T-cell (primary cell): ENCODE measurements around the gene UBE2D3. TPM values are rescaled to one million over a fixed set of nuclear protein-coding genes. Genes with fewer than 3 reads are reported as not detected.
A peak's percentile ranks its signal among the peaks of the same experiment; 100 is the strongest.

Source experiments
- ATAC-seq, 4 experiments: fragments of 200-7000 bp in 3 of 4; fragments of 150-1000 bp in 1 of 4; cut with Tn5 transposase; replicated peaks in 1 of 4; 1 replicate in 3 of 4; 2 replicates in 1 of 4; pipeline ENCODE4 v1.10.0; 2021; ENCODE audit warnings: moderate library complexity in 3 of 4, mild to moderate bottlenecking in 2 of 4, moderate number of reproducible peaks in 1 of 4
- CTCF ChIA-PET, 2 donors: fragments of 300-600 bp; sonication (Branson Sonifier 250); formaldehyde crosslinking; loops; one replicate each; lab custom pipeline; 2022; ENCODE audit warnings: antibody characterized with exemption in 2 of 2; lab: Charles Lee
- POLR2A ChIA-PET, 2 donors: fragments of 300-600 bp; sonication (Branson Sonifier 250); formaldehyde crosslinking; loops; one replicate each; lab custom pipeline; 2022; ENCODE audit warnings: antibody characterized with exemption in 2 of 2; lab: Charles Lee
- DNase-seq, 35 experiments: peaks; one replicate each; pipeline versions ENCODE4 v3.0.0 to v3.0.0-alpha.2; 2013 to 2023
- H3K27ac ChIP-seq: one replicate; pipeline ENCODE4 v1.5.1; 2013; ENCODE audit warnings: low read length
- H3K27me3 ChIP-seq, 2 experiments: replicated peaks in 1 of 2; 1 replicate in 1 of 2; 2 replicates in 1 of 2; pipeline versions ENCODE4 v1.6.1 to v1.7.0; 2013; ENCODE audit warnings: low read length in 1 of 2, mixed read lengths in 1 of 2; ENCODE audit not compliant: control insufficient read depth in 2 of 2, insufficient read depth in 2 of 2; ENCODE audit errors: extremely low read depth in 1 of 2
- H3K36me3 ChIP-seq, 2 donors: 1 replicate in 1 of 2; 2 replicates in 1 of 2; pipeline versions ENCODE4 v1.6.1 to v1.7.0; 2013; ENCODE audit warnings: low read length in 1 of 2; ENCODE audit not compliant: control insufficient read depth in 2 of 2, insufficient read depth in 1 of 2; ENCODE audit errors: extremely low read depth in 1 of 2
- H3K4me1 ChIP-seq, 2 experiments: 1 replicate in 1 of 2; 2 replicates in 1 of 2; pipeline versions ENCODE4 v1.6.1 to v1.7.0; 2013; ENCODE audit warnings: low read length in 2 of 2, mixed read lengths in 1 of 2; ENCODE audit not compliant: insufficient read depth in 2 of 2, control insufficient read depth in 1 of 2; ENCODE audit errors: extremely low read depth in 1 of 2
- H3K4me3 ChIP-seq, 2 donors: 1 replicate in 1 of 2; 2 replicates in 1 of 2; pipeline versions ENCODE4 v1.5.1 to v1.7.0; 2013; ENCODE audit warnings: mild to moderate bottlenecking in 2 of 2, low read length in 1 of 2, moderate library complexity in 1 of 2; ENCODE audit not compliant: control insufficient read depth in 1 of 2; ENCODE audit errors: extremely low read depth in 1 of 2
- H3K9me3 ChIP-seq: 2 replicates; pipeline ENCODE4 v1.7.0; 2013
- H3K27ac Mint-ChIP-seq, 2 donors: one replicate each; pipeline ENCODE4 v1.8.0; 2020 to 2021; ENCODE audit warnings: mild to moderate bottlenecking in 2 of 2, mixed read lengths in 2 of 2
- H3K27me3 Mint-ChIP-seq, 2 donors: one replicate each; pipeline ENCODE4 v1.8.0; 2021 to 2022; ENCODE audit warnings: mixed read lengths in 2 of 2
- H3K36me3 Mint-ChIP-seq: one replicate; pipeline ENCODE4 v1.8.0; 2021; ENCODE audit warnings: mixed read lengths
- H3K4me1 Mint-ChIP-seq, 3 donors: one replicate each; pipeline ENCODE4 v1.8.0; 2020 to 2022; ENCODE audit warnings: mixed read lengths in 3 of 3, mild to moderate bottlenecking in 1 of 3
- H3K4me3 Mint-ChIP-seq, 3 donors: one replicate each; pipeline ENCODE4 v1.8.0; 2020 to 2022; ENCODE audit warnings: mild to moderate bottlenecking in 3 of 3, mixed read lengths in 3 of 3, moderate library complexity in 3 of 3
- H3K9me3 Mint-ChIP-seq, 3 donors: one replicate each; pipeline ENCODE4 v1.8.0; 2020 to 2022; ENCODE audit warnings: mixed read lengths in 3 of 3
- WGBS: methylation state at CpG from one replicate; pipeline ENCODE4 v1.1.5; 2013; ENCODE audit warnings: missing lambda C conversion rate; ENCODE audit not compliant: insufficient coverage; 5-methylcytosine and 5-hydroxymethylcytosine counted together
- total RNA-seq, 35 experiments: library from RNA in 6 of 35; stranded (reverse) in 6 of 35; fragments of 120-200 nt in 1 of 35; gene quantifications; one replicate each; pipeline versions ENCODE4 v1.2.1 to v1.2.4 and lab custom pipeline; 2013 to 2026

UBE2D3 gene
- total RNA-seq, 5 donors from 2014 or later (not counting 1 experiment from before 2014, with no cell fraction given), result 274 to 487 (median 289) TPM

DNA sequence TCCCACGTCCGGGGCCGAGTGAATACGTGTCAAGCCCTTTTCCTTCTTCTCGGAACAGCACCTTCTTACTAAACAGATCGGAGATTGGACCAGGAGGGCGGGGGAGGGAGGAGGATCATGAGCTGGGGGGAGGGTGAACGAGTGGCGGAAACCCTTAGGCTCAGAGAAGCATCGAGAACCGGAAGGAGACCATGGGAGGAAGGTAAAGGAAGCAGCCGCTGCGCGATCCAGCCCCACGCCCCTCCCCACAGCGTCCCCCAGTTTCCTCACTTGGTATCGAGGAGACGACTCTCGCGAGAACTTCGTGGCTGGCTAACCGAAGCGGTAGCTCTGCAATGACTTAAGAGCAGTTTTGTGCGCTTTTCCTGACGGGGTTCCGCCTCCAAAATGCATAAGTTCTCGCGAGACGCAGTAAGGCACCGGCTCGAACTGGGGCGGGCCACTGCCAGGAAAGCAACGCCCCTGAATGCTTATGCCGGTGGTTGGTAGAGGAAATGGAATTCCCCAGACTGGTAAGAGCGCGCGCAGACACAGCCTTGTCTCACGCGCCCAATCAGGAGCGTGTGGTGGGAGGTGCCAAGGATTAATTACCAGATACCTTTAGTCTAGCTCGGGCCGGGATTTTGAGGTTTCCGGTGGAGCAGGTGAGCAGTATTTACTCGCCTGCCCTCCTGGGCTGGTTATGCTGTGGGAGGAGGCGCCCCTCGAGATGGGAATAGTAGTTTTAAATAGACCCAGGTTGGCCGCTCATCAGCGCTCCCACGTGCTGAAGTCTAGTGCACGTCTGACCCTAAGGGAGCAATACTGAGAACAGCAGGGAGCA, 534 bp upstream of the UBE2D3 start:
- H3K36me3 Mint-ChIP-seq, result peaks cover 7% of the 10 kb centered on the region
- H3K27me3 Mint-ChIP-seq, result no peaks in the 10 kb centered on the region
- no peaks in the 10 kb centered on the region for H3K9me3 Mint-ChIP-seq
- Histone ChIP-seq H3K9me3 (no peaks in the 10 kb centered on the region), H3K4me1 (peaks cover 7 to 27% of the 10 kb centered on the region in 2 experiments), H3K27ac (peak overlapping the region; percentile 99), H3K4me3 (peak overlapping the region; percentile 93 to 100), H3K27me3 (no peaks in the 10 kb centered on the region), H3K36me3 (peaks cover 0 to 4% of the 10 kb centered on the region in 2 donors)
- ChIA-PET POLR2A (interaction anchor here (0.5 to 2.8 kb wide), 30 partner anchors 10 to 393 kb away, joined by 3 to 65 read pairs (median 5); partner anchors contain the start of genes CISD2 (in 2 of the 2), MANBA (in 2 of the 2) and BDH2 (in 1 of the 2)), CTCF (interaction anchor here (0.5 to 2.8 kb wide), 22 partner anchors 9 to 397 kb away, joined by 3 to 36 read pairs (median 4); partner anchors contain the start of genes BDH2 (in 1 of the 2), CISD2 (in 1 of the 2), MANBA (in 1 of the 2) and SLC9B1 (in 1 of the 2))
- no peak overlapping the region for H3K4me3 Mint-ChIP-seq
- no peak overlapping the region for H3K27ac Mint-ChIP-seq
- H3K4me1 Mint-ChIP-seq, result peaks cover 34 to 36% (median 35%) of the 10 kb centered on the region in 3 donors
- ATAC-seq, result peak; percentile 73 to 78 (median 76)
- DNase-seq, result peak; percentile 91 to 100 (median 100)
- under 1% methylated on average over 36 of the region's 50 CpGs for WGBS

DNA sequence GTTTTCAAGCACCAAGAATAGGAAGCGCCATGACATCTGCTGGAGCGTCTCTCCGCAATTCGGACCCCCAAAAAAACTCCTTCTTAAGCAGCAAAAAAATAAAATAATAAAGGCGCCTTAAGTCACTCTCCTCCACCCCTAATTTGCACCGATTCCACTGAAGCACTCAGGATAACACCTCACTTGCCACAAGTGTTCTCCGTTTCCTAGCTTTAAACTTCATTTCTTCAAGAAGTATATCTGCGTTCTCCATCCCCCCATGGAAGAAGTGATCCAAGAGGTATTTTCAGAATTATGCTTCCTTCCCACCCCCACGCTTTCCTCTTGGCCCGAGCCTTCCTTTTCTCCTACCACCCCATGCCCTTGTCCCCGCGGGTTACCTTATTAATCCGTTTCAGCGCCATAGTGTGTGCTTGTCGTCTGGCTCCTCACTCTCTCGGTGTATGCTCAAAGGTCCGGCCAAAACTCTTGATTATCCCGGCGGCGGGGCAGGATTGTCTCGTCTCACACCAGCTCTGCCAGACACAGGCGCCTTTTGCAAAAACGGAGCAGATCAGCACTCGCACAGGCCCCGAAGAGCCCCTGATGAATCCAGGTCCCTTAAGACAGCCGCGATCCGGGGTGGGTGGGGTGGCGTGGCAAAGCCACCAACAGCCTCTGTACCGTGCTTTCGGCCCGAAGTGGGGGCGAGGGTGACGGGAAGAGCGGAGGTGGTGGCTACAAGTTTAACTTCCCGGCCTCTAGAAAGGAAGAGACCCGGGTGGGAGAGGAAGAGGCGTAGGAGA, 1.1 kb downstream of the UBE2D3 start:
- Histone ChIP-seq H3K4me1 (peaks cover 7 to 42% of the 10 kb centered on the region in 2 experiments), H3K9me3 (no peaks in the 10 kb centered on the region), H3K27me3 (no peaks in the 10 kb centered on the region), H3K36me3 (peaks cover 0 to 4% of the 10 kb centered on the region in 2 donors), H3K4me3 (peak overlapping the region; percentile 93 to 100), H3K27ac (peak overlapping the region; percentile 99)
- peaks cover 13% of the 10 kb centered on the region for H3K36me3 Mint-ChIP-seq
- no peak overlapping the region for H3K27ac Mint-ChIP-seq
- H3K4me1 Mint-ChIP-seq, result peaks cover 43 to 47% (median 45%) of the 10 kb centered on the region in 3 donors
- ATAC-seq (no peak), DNase-seq (no peak)
- ChIA-PET CTCF (interaction anchor here (0.7 to 1.7 kb wide), 4 partner anchors 9 to 65 kb away, joined by 3 read pairs; partner anchors contain the start of gene MANBA (in 1 of the 2)), POLR2A (interaction anchor here (0.6 to 3.2 kb wide), 16 partner anchors 9 to 481 kb away, joined by 3 to 65 read pairs (median 10); partner anchors contain the start of genes CISD2 (in 1 of the 2), MANBA (in 1 of the 2) and SLC39A8 (in 1 of the 2))
- no peaks in the 10 kb centered on the region for H3K27me3 Mint-ChIP-seq
- WGBS, result 0% methylated on average over 32 of the region's 38 CpGs
- H3K9me3 Mint-ChIP-seq, result no peaks in the 10 kb centered on the region
- H3K4me3 Mint-ChIP-seq, result no peak overlapping the region

DNA sequence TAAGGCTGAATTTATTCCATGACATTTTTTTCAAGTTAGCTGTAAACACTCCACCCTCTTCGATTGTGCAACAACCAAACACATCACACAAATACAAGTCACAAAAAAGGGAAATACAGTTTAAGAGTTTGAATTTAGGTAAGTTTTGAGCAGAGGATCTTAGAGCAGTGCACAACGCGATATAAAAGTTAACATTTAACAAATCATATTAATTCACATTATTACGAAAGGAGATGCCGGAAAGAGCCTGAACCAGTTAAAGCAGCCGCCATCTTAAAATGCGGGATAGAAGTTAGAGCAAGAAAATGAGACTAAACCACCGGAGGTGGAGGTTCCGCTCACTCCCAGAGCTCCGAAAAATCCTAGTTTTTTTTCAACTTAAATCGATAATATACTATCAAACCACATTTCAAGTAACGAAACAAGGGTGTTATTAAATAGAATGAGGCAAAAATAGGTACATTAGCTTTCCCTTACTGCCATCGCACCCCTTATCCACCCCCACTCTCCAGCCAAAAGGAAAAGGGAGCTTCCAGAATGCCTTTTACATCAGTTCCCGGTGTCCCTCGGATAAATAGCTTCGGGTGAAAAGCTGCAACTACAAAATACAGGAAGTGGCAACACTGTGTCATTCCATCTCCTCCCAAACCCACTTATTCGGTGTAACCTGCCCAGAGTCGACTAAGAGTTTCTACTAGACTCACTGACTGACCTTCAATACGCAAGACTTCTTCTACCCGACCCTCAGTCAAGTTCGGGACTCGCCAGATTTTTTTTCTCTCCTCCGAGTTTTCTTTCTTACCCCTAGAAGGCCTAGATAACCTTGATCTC, 1.9 kb downstream of the UBE2D3 start:
- Mint-ChIP-seq H3K36me3 (peaks cover 16% of the 10 kb centered on the region), H3K4me1 (peaks cover 51 to 55% (median 53%) of the 10 kb centered on the region in 3 donors), H3K9me3 (no peaks in the 10 kb centered on the region), H3K4me3 (no peak overlapping the region), H3K27ac (no peak overlapping the region), H3K27me3 (no peaks in the 10 kb centered on the region)
- CTCF ChIA-PET, result interaction anchor here (0.7 to 1.7 kb wide), 4 partner anchors 8 to 44 kb away, joined by 3 read pairs; no protein-coding TSS in a partner anchor
- H3K36me3 ChIP-seq, result peaks cover 0 to 4% of the 10 kb centered on the region in 2 donors
- H3K27me3 ChIP-seq, result no peaks in the 10 kb centered on the region
- peaks cover 7 to 50% of the 10 kb centered on the region in 2 experiments for H3K4me1 ChIP-seq
- DNase-seq (peak in 19 of 35 experiments; percentile 4 to 55 (median 14)), ATAC-seq (no peak)
- peak overlapping the region; percentile 99 for H3K27ac ChIP-seq
- POLR2A ChIA-PET, result interaction anchor here (0.6 to 3.2 kb wide), 13 partner anchors 9 to 418 kb away, joined by 3 to 30 read pairs (median 7); partner anchors contain the start of genes MANBA (in 2 of the 2) and CISD2 (in 1 of the 2)
- WGBS, result 0% methylated on average over 12 of the region's 23 CpGs
- no peaks in the 10 kb centered on the region for H3K9me3 ChIP-seq
- H3K4me3 ChIP-seq, result peak overlapping the region; percentile 93 to 100

DNA sequence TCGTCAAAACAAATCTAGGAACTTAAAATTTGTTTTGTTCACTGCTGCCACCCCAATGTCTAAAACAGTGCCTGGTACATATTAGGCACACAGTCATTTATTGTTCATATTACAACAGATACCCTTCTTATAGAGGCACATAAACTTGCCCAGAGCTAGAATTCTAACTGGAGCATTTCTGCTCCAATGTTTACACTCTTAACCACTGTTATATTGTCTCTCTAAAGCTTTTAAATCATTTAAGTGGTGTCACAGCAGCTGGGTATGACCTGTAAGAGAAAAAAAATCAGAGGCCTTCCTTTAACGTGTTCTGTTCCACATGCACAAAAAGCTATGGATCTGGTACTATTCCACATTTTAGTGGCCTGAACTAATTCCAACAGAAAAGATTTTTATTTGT, 3.0 kb downstream of the UBE2D3 start:
- ChIA-PET POLR2A (interaction anchor here (0.6 to 3.2 kb wide), 7 partner anchors 8 to 64 kb away, joined by 3 to 30 read pairs (median 9); partner anchors contain the start of genes CISD2 (in 1 of the 2) and MANBA (in 1 of the 2)), CTCF (interaction anchor here in 1 of 2 donors (1.1 to 1.7 kb wide), 4 partner anchors 8 to 45 kb away, joined by 3 to 6 read pairs (median 3); no protein-coding TSS in a partner anchor)
- ATAC-seq, result no peak
- H3K36me3 Mint-ChIP-seq, result peaks cover 21% of the 10 kb centered on the region
- no peak overlapping the region for H3K4me3 Mint-ChIP-seq
- Histone ChIP-seq H3K27ac (peak overlapping the region; percentile 99), H3K9me3 (no peaks in the 10 kb centered on the region), H3K4me1 (peaks cover 7 to 60% of the 10 kb centered on the region in 2 experiments), H3K36me3 (peaks cover 0 to 4% of the 10 kb centered on the region in 2 donors), H3K27me3 (no peaks in the 10 kb centered on the region), H3K4me3 (peak overlapping the region; percentile 93 to 100)
- H3K9me3 Mint-ChIP-seq, result no peaks in the 10 kb centered on the region
- WGBS, result 0% methylated on average over 1 of the region's 2 CpGs
- peaks cover 60 to 65% (median 63%) of the 10 kb centered on the region in 3 donors for H3K4me1 Mint-ChIP-seq
- no peak for DNase-seq
- H3K27me3 Mint-ChIP-seq, result no peaks in the 10 kb centered on the region
- H3K27ac Mint-ChIP-seq, result peak overlapping the region in 1 of 2 donors; percentile 50

DNA sequence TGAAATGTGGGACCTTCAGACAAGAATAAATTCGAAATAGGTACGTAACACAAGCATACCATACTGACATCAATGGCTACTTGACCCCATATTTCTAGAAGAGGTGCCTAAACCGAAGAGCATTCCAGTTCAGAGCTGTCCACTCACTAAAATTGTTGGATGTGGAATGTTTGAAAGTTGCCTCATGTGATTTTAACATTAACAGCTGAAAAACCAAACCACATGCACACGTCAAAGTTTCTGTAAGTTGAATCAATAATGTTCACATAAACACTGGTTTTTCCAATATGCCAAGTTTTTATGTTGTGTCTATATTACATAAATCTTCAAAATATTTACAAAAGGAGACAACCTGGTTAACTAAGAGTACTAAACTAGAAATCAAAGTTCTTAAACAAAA, 3.5 kb downstream of the UBE2D3 start:
- no peak for ATAC-seq
- peaks cover 0 to 4% of the 10 kb centered on the region in 2 donors for H3K36me3 ChIP-seq
- Mint-ChIP-seq H3K9me3 (no peaks in the 10 kb centered on the region), H3K27ac (peak overlapping the region in 1 of 2 donors; percentile 55), H3K36me3 (peaks cover 22% of the 10 kb centered on the region), H3K4me3 (no peak overlapping the region), H3K27me3 (no peaks in the 10 kb centered on the region), H3K4me1 (peaks cover 59 to 63% (median 61%) of the 10 kb centered on the region in 3 donors)
- peaks cover 8 to 56% of the 10 kb centered on the region in 2 experiments for H3K4me1 ChIP-seq
- no peaks in the 10 kb centered on the region for H3K27me3 ChIP-seq
- no CpG with 5 or more reads among the region's 4 CpGs for WGBS
- ChIA-PET POLR2A (interaction anchor here in 1 of 2 donors (0.6 to 3.2 kb wide), 6 partner anchors 7 to 63 kb away, joined by 3 to 30 read pairs (median 8); partner anchors contain the start of genes CISD2 and MANBA), CTCF (interaction anchor here (0.6 to 1.5 kb wide), 4 partner anchors 8 to 251 kb away, joined by 3 to 6 read pairs (median 3); no protein-coding TSS in a partner anchor)
- no peaks in the 10 kb centered on the region for H3K9me3 ChIP-seq
- H3K4me3 ChIP-seq, result peak overlapping the region; percentile 93 to 100
- no peak overlapping the region for H3K27ac ChIP-seq
- no peak for DNase-seq
